SK-N-SH (cell line): Measurements from ENCODE around the gene MIOX. TPM values are rescaled to one million over a fixed set of nuclear protein-coding genes. Genes with fewer than 3 reads are reported as not detected.

Experiments used
- CTCF ChIA-PET: fragments of 300-600, 350-600 bp; formaldehyde crosslinking; extraction: SDS; loops from one replicate; lab custom pipeline; 2021; lab: Yijun Ruan, JAX
- POLR2A ChIA-PET: fragments of 350-600 bp; sonication (Branson Sonifier 250); formaldehyde crosslinking; extraction: SDS; loops from one replicate; lab custom pipeline; 2020; ENCODE audit warnings: antibody characterized with exemption, inconsistent platforms; lab: Yijun Ruan, JAX
- DNase-seq: peaks from one replicate; pipeline ENCODE4 v3.0.0; 2012
- H2AFZ ChIP-seq: fragments of 200-600 bp; sonication (generic); 2 replicates; pipeline ENCODE4 v1.8.1; 2016; ENCODE audit warnings: antibody characterized with exemption, mild to moderate bottlenecking, low read depth
- H3F3A ChIP-seq: fragments of 200-600 bp; sonication (generic); replicated peaks from 2 replicates; pipeline ENCODE3; 2016; ENCODE audit warnings: antibody characterized with exemption, mild to moderate bottlenecking; ENCODE audit not compliant: insufficient read depth
- H3K27ac ChIP-seq, 2 experiments: fragments of 200-500 bp in 1 of 2; fragments of 200-600 bp in 1 of 2; sonication (Bioruptor generic) in 1 of 2; sonication (generic), shearing (Covaris generic) in 1 of 2; 2 replicates each; pipeline versions ENCODE4 v1.5.1 to v1.6.1; 2014 to 2016; ENCODE audit warnings: low read depth in 2 of 2, inconsistent platforms in 1 of 2, low read length in 1 of 2, mild to moderate bottlenecking in 1 of 2, mixed read lengths in 1 of 2
- H3K27me3 ChIP-seq: fragments of 200-600 bp; sonication (generic), shearing (Covaris generic); 2 replicates; pipeline ENCODE4 v1.6.1; 2016; ENCODE audit warnings: mixed run types; ENCODE audit not compliant: insufficient read depth
- H3K36me3 ChIP-seq, 2 experiments: fragments of 200-500 bp in 1 of 2; fragments of 200-600 bp in 1 of 2; sonication (Bioruptor generic) in 1 of 2; sonication (generic) in 1 of 2; replicated peaks in 1 of 2; 2 replicates each; pipeline versions ENCODE3 to v1.5.1; 2014 to 2016; ENCODE audit warnings: low read length in 1 of 2, mild to moderate bottlenecking in 1 of 2; ENCODE audit not compliant: insufficient read depth in 2 of 2, control insufficient read depth in 1 of 2
- H3K4me1 ChIP-seq, 2 experiments: fragments of 200-500 bp in 1 of 2; fragments of 200-600 bp in 1 of 2; sonication (Bioruptor generic) in 1 of 2; sonication (generic), shearing (Covaris generic) in 1 of 2; 2 replicates each; pipeline versions ENCODE4 v1.5.1 to v1.6.1; 2014 to 2016; ENCODE audit warnings: low read depth in 1 of 2, low read length in 1 of 2, mixed run types in 1 of 2; ENCODE audit not compliant: insufficient read depth in 2 of 2, control insufficient read depth in 1 of 2
- H3K4me2 ChIP-seq: fragments of 200-600 bp; sonication (generic), shearing (Covaris generic); 2 replicates; pipeline ENCODE4 v1.6.1; 2017; ENCODE audit warnings: mixed run types
- H3K4me3 ChIP-seq, 2 experiments: fragments of 200-500 bp in 1 of 2; fragments of 200-600 bp in 1 of 2; sonication (Bioruptor generic) in 1 of 2; sonication (generic), shearing (Covaris generic) in 1 of 2; 2 replicates each; pipeline versions ENCODE4 v1.5.1 to v1.8.1; 2014 to 2016; ENCODE audit warnings: low read depth in 2 of 2, inconsistent platforms in 1 of 2, low read length in 1 of 2, mild to moderate bottlenecking in 1 of 2, mixed read lengths in 1 of 2, moderate library complexity in 1 of 2
- H3K79me2 ChIP-seq: fragments of 200-600 bp; sonication (generic); 2 replicates; pipeline ENCODE4 v1.8.1; 2017; ENCODE audit warnings: mild to moderate bottlenecking; ENCODE audit not compliant: insufficient read depth
- H3K9ac ChIP-seq: fragments of 200-600 bp; sonication (generic); 2 replicates; pipeline ENCODE4 v1.6.1; 2017; ENCODE audit warnings: mixed run types
- H3K9me2 ChIP-seq: fragments of 200-600 bp; sonication (generic); 2 replicates; pipeline ENCODE4 v1.6.1; 2017; ENCODE audit warnings: mixed run types
- H3K9me3 ChIP-seq: fragments of 200-600 bp; sonication (generic); 2 replicates; pipeline ENCODE4 v1.6.1; 2017; ENCODE audit warnings: mixed run types, mild to moderate bottlenecking, moderate library complexity
- H4K20me1 ChIP-seq: fragments of 200-600 bp; sonication (generic); 2 replicates; pipeline ENCODE4 v1.6.1; 2017; ENCODE audit warnings: mild to moderate bottlenecking, mixed run types; ENCODE audit not compliant: insufficient read depth
- CHD2 ChIP-seq: fragments of 150-350 bp; IDR thresholded peaks from 2 replicates; pipeline ENCODE4 v1.6.1; 2018; ENCODE audit warnings: low read length; ENCODE audit not compliant: partially characterized antibody
- CTCF ChIP-seq: fragments of 200-600 bp; sonication (generic); IDR thresholded peaks from 2 replicates; pipeline ENCODE4 v1.6.1; 2017; ENCODE audit warnings: antibody characterized with exemption, mild to moderate bottlenecking, moderate library complexity
- ELF1 ChIP-seq: IDR thresholded peaks from 2 replicates; pipeline ENCODE4 v1.4.0; 2012
- EZH2phosphoT487 ChIP-seq: fragments of 200-600 bp; sonication (generic); IDR thresholded peaks from 2 replicates; pipeline ENCODE4 v1.6.1; 2017; ENCODE audit warnings: low read depth, mixed run types, mild to moderate bottlenecking, antibody characterized with exemption, moderate library complexity, borderline replicate concordance
- FOXJ3 ChIP-seq: sonication (generic); formaldehyde crosslinking; IDR thresholded peaks from 2 replicates; pipeline ENCODE4 v1.5.1; 2020; ENCODE audit warnings: mild to moderate bottlenecking, missing genetic modification reagents
- FOXM1 ChIP-seq: IDR thresholded peaks from 2 replicates; pipeline ENCODE4 v1.4.0; 2012; ENCODE audit warnings: low read depth, mild to moderate bottlenecking
- GABPA ChIP-seq: IDR thresholded peaks from 2 replicates; pipeline ENCODE4 v1.4.0; 2012; ENCODE audit warnings: low read depth, mild to moderate bottlenecking
- GATA2 ChIP-seq: sonication (generic); formaldehyde crosslinking; IDR thresholded peaks from 2 replicates; pipeline ENCODE4 v1.5.0; 2020; ENCODE audit warnings: mild to moderate bottlenecking, missing genetic modification reagents
- IRF3 ChIP-seq: fragments of 150-350 bp; IDR thresholded peaks from 2 replicates; pipeline ENCODE4 v1.6.1; 2016; ENCODE audit warnings: mild to moderate bottlenecking, low read depth, low read length
- JUND ChIP-seq: IDR thresholded peaks from 2 replicates; pipeline ENCODE4 v1.4.0; 2012
- MXI1 ChIP-seq: IDR thresholded peaks from 2 replicates; pipeline ENCODE4 v1.6.1; 2012; ENCODE audit warnings: mild to moderate bottlenecking, low read depth, low read length, improper control_type of control experiment
- NRF1 ChIP-seq: IDR thresholded peaks from 2 replicates; pipeline ENCODE4 v1.6.1; 2012; ENCODE audit warnings: low read depth, mild to moderate bottlenecking, low read length
- SMC3 ChIP-seq: IDR thresholded peaks from 2 replicates; pipeline ENCODE4 v1.6.1; 2012; ENCODE audit warnings: low read depth, low read length, improper control_type of control experiment
- TAF1 ChIP-seq: IDR thresholded peaks from 2 replicates; pipeline ENCODE4 v1.6.1; 2012; ENCODE audit warnings: low read depth, mild to moderate bottlenecking, low read length, moderate library complexity, borderline replicate concordance
- TCF12 ChIP-seq: IDR thresholded peaks from 2 replicates; pipeline ENCODE4 v1.4.0; 2012
- TEAD4 ChIP-seq: IDR thresholded peaks from 2 replicates; pipeline ENCODE4 v1.4.0; 2012; ENCODE audit warnings: mild to moderate bottlenecking, borderline replicate concordance; ENCODE audit not compliant: insufficient read depth
- USF1 ChIP-seq: IDR thresholded peaks from 2 replicates; pipeline ENCODE4 v1.4.0; 2012; ENCODE audit warnings: low read depth, borderline replicate concordance
- USF2 ChIP-seq: fragments of 150-350 bp; IDR thresholded peaks from 2 replicates; pipeline ENCODE4 v1.6.1; 2017; ENCODE audit warnings: antibody characterized with exemption, low read length, low read depth, borderline replicate concordance
- WGBS: methylation state at CpG from one replicate; pipeline ENCODE4 v1.1.6; 2017; ENCODE audit warnings: low lambda C conversion rate; 5-methylcytosine and 5-hydroxymethylcytosine counted together
- polyA plus RNA-seq, 3 experiments: library from polyadenylated mRNA; depleted of rRNA; stranded (reverse); fragments of >200 nt; gene quantifications; 2 replicates each; pipeline ENCODE4 v1.2.3, GENCODE V29; 2012

The MIOX gene
- polyA plus RNA-seq, 1 of the 3 experiments (the other 2 are of a cell fraction): 0.05 TPM

GRCh38 chr22:50459496-50460140, 27.0 kb upstream of the MIOX start:
- no peaks in the 10 kb centered on the region for H3K79me2 ChIP-seq
- ChIA-PET CTCF (interaction anchor here (1.0 kb wide), 1 partner anchor 39 kb away, joined by 3 read pairs; no protein-coding TSS in a partner anchor), POLR2A (no interaction called here)
- no peak for DNase-seq
- no peak overlapping the region for H3K9ac ChIP-seq
- peaks cover 0 to 72% of the 10 kb centered on the region in 2 experiments for H3K36me3 ChIP-seq
- no peaks in the 10 kb centered on the region for H3K9me2 ChIP-seq
- no peak for TF ChIP-seq FOXJ3
- no peak for TF ChIP-seq TEAD4
- no peak for TF ChIP-seq SMC3
- TF ChIP-seq JUND: no peak
- no peak for TF ChIP-seq GATA2 (CRISPR knock-in tag)
- TF ChIP-seq TAF1: no peak
- TF ChIP-seq GABPA: no peak
- no peak for TF ChIP-seq NRF1
- TF ChIP-seq TCF12: no peak
- no peak for TF ChIP-seq CHD2
- TF ChIP-seq FOXM1: no peak
- no peak overlapping the region for H2AFZ ChIP-seq
- H3F3A ChIP-seq: no peaks in the 10 kb centered on the region
- H3K4me2 ChIP-seq: no peak overlapping the region
- no peaks in the 10 kb centered on the region for H3K27me3 ChIP-seq
- no peak overlapping the region for H3K4me3 ChIP-seq
- no peaks in the 10 kb centered on the region for H3K9me3 ChIP-seq
- 98% methylated on average over 14 of the region's 41 CpGs for WGBS
- no peaks in the 10 kb centered on the region for H3K4me1 ChIP-seq
- no peaks in the 10 kb centered on the region for H4K20me1 ChIP-seq
- H3K27ac ChIP-seq: no peak overlapping the region

DNA sequence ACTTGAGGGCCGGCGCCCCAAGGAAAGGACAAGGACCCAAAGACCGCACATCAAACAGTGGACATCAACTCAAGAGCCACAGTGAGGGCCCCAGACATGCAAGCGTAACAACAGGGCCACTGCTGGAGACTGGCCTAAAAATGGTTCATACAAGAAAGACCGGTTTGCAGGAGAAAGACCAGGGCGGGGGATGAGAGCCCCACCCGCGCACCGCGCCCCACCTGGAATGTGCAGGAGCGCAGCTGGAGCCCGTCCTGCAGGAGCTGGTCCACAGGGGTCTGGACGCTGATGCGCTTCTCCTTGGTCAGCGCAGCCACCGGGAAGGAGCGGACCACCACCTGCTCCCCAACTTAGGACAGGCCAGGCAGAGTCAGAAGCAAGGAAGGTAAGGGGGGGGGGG, 25.7 kb upstream of the MIOX start:
- Histone ChIP-seq H3K4me1 (no peaks in the 10 kb centered on the region), H3K4me3 (no peak overlapping the region), H2AFZ (no peak overlapping the region), H3K27me3 (no peaks in the 10 kb centered on the region), H3K79me2 (no peaks in the 10 kb centered on the region), H3K9ac (no peak overlapping the region), H3K27ac (no peak overlapping the region), H3K36me3 (peaks cover 0 to 82% of the 10 kb centered on the region in 2 experiments), H4K20me1 (no peaks in the 10 kb centered on the region), H3K9me2 (no peaks in the 10 kb centered on the region), H3K9me3 (no peaks in the 10 kb centered on the region), H3F3A (no peaks in the 10 kb centered on the region), H3K4me2 (no peak overlapping the region)
- no peak for DNase-seq
- 95% methylated on average over 7 of the region's 17 CpGs for WGBS
- ChIA-PET CTCF (interaction anchor here (1.1 kb wide), 1 partner anchor 69 kb away, joined by 3 read pairs; no protein-coding TSS in a partner anchor), POLR2A (no interaction called here)
- TF ChIP-seq CTCF (no peak), TAF1 (no peak), MXI1 (no peak), TCF12 (no peak), USF1 (no peak), EZH2phosphoT487 (no peak), ELF1 (no peak), CHD2 (no peak), IRF3 (no peak), USF2 (no peak)
